ENCODE measurements around the gene NXPH1.

Gene NXPH1

GRCh38 chr7:8413600-8413999 is 19.8 kb upstream of the NXPH1 start:
- Histone ChIP-seq H3K27ac (ENCODE audit: low read length) (no peak overlapping the region), H3K27me3 (ENCODE audit: insufficient read depth, low read length) (no peaks in the 10 kb centered on the region), H3K4me3 (ENCODE audit: low read length) (no peak overlapping the region), H3K36me3 (ENCODE audit: insufficient read depth, low read depth, low read length) (no peaks in the 10 kb centered on the region), H3K9ac (ENCODE audit: low read depth, low read length) (no peak overlapping the region), H3K4me1 (ENCODE audit: insufficient read depth, low read length) (no peaks in the 10 kb centered on the region), H3K9me3 (ENCODE audit: insufficient read depth, low read depth, low read length) (no peaks in the 10 kb centered on the region)

- no peaks in the 10 kb centered on the region for H3K9me3 ChIP-seq (ENCODE audit: insufficient read depth, low read depth, low read length)
- H3K27ac ChIP-seq (ENCODE audit: low read length), result no peak overlapping the region
- H3K36me3 ChIP-seq (ENCODE audit: insufficient read depth, low read depth, low read length), result no peaks in the 10 kb centered on the region
- H3K4me1 ChIP-seq (ENCODE audit: insufficient read depth, low read length), result no peaks in the 10 kb centered on the region
- H3K4me3 ChIP-seq (ENCODE audit: low read length), result no peak overlapping the region
- H3K27me3 ChIP-seq (ENCODE audit: insufficient read depth, low read length), result no peaks in the 10 kb centered on the region
- no peak overlapping the region for H3K9ac ChIP-seq (ENCODE audit: low read depth, low read length)
These were observed 14.7 kb upstream of the NXPH1 start for GRCh38 chr7:8418629-8419245.

GRCh38 chr7:8422177-8422576 is 11.2 kb upstream of the NXPH1 start:
- H3K36me3 ChIP-seq (ENCODE audit: insufficient read depth, low read depth, low read length), result no peaks in the 10 kb centered on the region
- H3K27ac ChIP-seq (ENCODE audit: low read length), result no peak overlapping the region
- H3K27me3 ChIP-seq (ENCODE audit: insufficient read depth, low read length), result peaks cover 9% of the 10 kb centered on the region; the same call in 1 of the 2 replicates
- no peaks in the 10 kb centered on the region for H3K9me3 ChIP-seq (ENCODE audit: insufficient read depth, low read depth, low read length)
- no peaks in the 10 kb centered on the region for H3K4me1 ChIP-seq (ENCODE audit: insufficient read depth, low read length)
- H3K9ac ChIP-seq (ENCODE audit: low read depth, low read length), result no peak overlapping the region
- no peak overlapping the region for H3K4me3 ChIP-seq (ENCODE audit: low read length)

- Histone ChIP-seq H3K36me3 (ENCODE audit: insufficient read depth, low read depth, low read length) (no peaks in the 10 kb centered on the region), H3K4me3 (ENCODE audit: low read length) (no peak overlapping the region), H3K9ac (ENCODE audit: low read depth, low read length) (no peak overlapping the region), H3K4me1 (ENCODE audit: insufficient read depth, low read length) (no peaks in the 10 kb centered on the region), H3K27ac (ENCODE audit: low read length) (no peak overlapping the region), H3K9me3 (ENCODE audit: insufficient read depth, low read depth, low read length) (no peaks in the 10 kb centered on the region), H3K27me3 (ENCODE audit: insufficient read depth, low read length) (peaks cover 16% of the 10 kb centered on the region; the same call in 1 of the 2 replicates)
These were observed 10.4 kb upstream of the NXPH1 start for GRCh38 chr7:8423057-8423456.

GRCh38 chr7:8425223-8425622 is 8.2 kb upstream of the NXPH1 start:
- no peaks in the 10 kb centered on the region for H3K4me1 ChIP-seq (ENCODE audit: insufficient read depth, low read length)

GRCh38 chr7:8430643-8431042 is 2.8 kb upstream of the NXPH1 start:
- Histone ChIP-seq H3K27me3 (ENCODE audit: insufficient read depth, low read length) (peaks cover 80% of the 10 kb centered on the region), H3K27ac (ENCODE audit: low read length) (no peak overlapping the region), H3K4me3 (ENCODE audit: low read length) (no peak overlapping the region), H3K9ac (ENCODE audit: low read depth, low read length) (no peak overlapping the region), H3K36me3 (ENCODE audit: insufficient read depth, low read depth, low read length) (no peaks in the 10 kb centered on the region), H3K9me3 (ENCODE audit: insufficient read depth, low read depth, low read length) (no peaks in the 10 kb centered on the region), H3K4me1 (ENCODE audit: insufficient read depth, low read length) (peaks cover 5% of the 10 kb centered on the region; the same call in 1 of the 2 replicates)

More at GRCh38 chr7:8425223-8425622, 8.2 kb upstream of the NXPH1 start:
- Histone ChIP-seq H3K9me3 (ENCODE audit: insufficient read depth, low read depth, low read length) (no peaks in the 10 kb centered on the region), H3K27me3 (ENCODE audit: insufficient read depth, low read length) (peaks cover 26% of the 10 kb centered on the region; the same call in 1 of the 2 replicates), H3K9ac (ENCODE audit: low read depth, low read length) (no peak overlapping the region), H3K27ac (ENCODE audit: low read length) (no peak overlapping the region), H3K36me3 (ENCODE audit: insufficient read depth, low read depth, low read length) (no peaks in the 10 kb centered on the region), H3K4me3 (ENCODE audit: low read length) (no peak overlapping the region)

- Histone ChIP-seq H3K36me3 (ENCODE audit: insufficient read depth, low read depth, low read length) (no peaks in the 10 kb centered on the region), H3K9me3 (ENCODE audit: insufficient read depth, low read depth, low read length) (0 out of 2 replicates have a peak, but pooled peaks cover 5% of the 10 kb centered on the region), H3K9ac (ENCODE audit: low read depth, low read length) (no peak overlapping the region), H3K27me3 (ENCODE audit: insufficient read depth, low read length) (peaks cover 92% of the 10 kb centered on the region), H3K4me3 (ENCODE audit: low read length) (peak overlapping the region; percentile 78), H3K4me1 (ENCODE audit: insufficient read depth, low read length) (peaks cover 21% of the 10 kb centered on the region; the same call in 1 of the 2 replicates), H3K27ac (ENCODE audit: low read length) (no peak overlapping the region)
These were observed 1.0 kb downstream of the NXPH1 start for GRCh38 chr7:8434290-8435002.

GRCh38 chr7:8435095-8435494 is 1.7 kb downstream of the NXPH1 start:
- peak overlapping the region; percentile 78; the same call in 1 of the 2 replicates for H3K4me3 ChIP-seq (ENCODE audit: low read length)

GRCh38 chr7:8435590-8436545 is 2.5 kb downstream of the NXPH1 start:
- Histone ChIP-seq H3K9ac (ENCODE audit: low read depth, low read length) (no peak overlapping the region), H3K36me3 (ENCODE audit: insufficient read depth, low read depth, low read length) (no peaks in the 10 kb centered on the region), H3K4me3 (ENCODE audit: low read length) (peak overlapping the region; percentile 78), H3K27ac (ENCODE audit: low read length) (no peak overlapping the region), H3K4me1 (ENCODE audit: insufficient read depth, low read length) (peaks cover 26% of the 10 kb centered on the region; the same call in 1 of the 2 replicates), H3K9me3 (ENCODE audit: insufficient read depth, low read depth, low read length) (peaks cover 8% of the 10 kb centered on the region; the same call in 1 of the 2 replicates), H3K27me3 (ENCODE audit: insufficient read depth, low read length) (peaks cover 100% of the 10 kb centered on the region)

More at GRCh38 chr7:8435095-8435494, 1.7 kb downstream of the NXPH1 start:
- H3K9me3 ChIP-seq (ENCODE audit: insufficient read depth, low read depth, low read length), result 0 out of 2 replicates have a peak, but pooled peaks cover 5% of the 10 kb centered on the region
- no peak overlapping the region for H3K27ac ChIP-seq (ENCODE audit: low read length)
- H3K36me3 ChIP-seq (ENCODE audit: insufficient read depth, low read depth, low read length), result no peaks in the 10 kb centered on the region
- peaks cover 21% of the 10 kb centered on the region; the same call in 1 of the 2 replicates for H3K4me1 ChIP-seq (ENCODE audit: insufficient read depth, low read length)
- no peak overlapping the region for H3K9ac ChIP-seq (ENCODE audit: low read depth, low read length)
- peaks cover 98% of the 10 kb centered on the region for H3K27me3 ChIP-seq (ENCODE audit: insufficient read depth, low read length)

- Histone ChIP-seq H3K9me3 (ENCODE audit: insufficient read depth, low read depth, low read length) (peaks cover 8% of the 10 kb centered on the region; the same call in 1 of the 2 replicates), H3K4me1 (ENCODE audit: insufficient read depth, low read length) (peaks cover 30% of the 10 kb centered on the region; the same call in 1 of the 2 replicates), H3K27me3 (ENCODE audit: insufficient read depth, low read length) (peaks cover 100% of the 10 kb centered on the region), H3K27ac (ENCODE audit: low read length) (no peak overlapping the region), H3K9ac (ENCODE audit: low read depth, low read length) (no peak overlapping the region), H3K4me3 (ENCODE audit: low read length) (peak overlapping the region; percentile 56; the same call in 1 of the 2 replicates), H3K36me3 (ENCODE audit: insufficient read depth, low read depth, low read length) (no peaks in the 10 kb centered on the region)
These were observed 3.6 kb downstream of the NXPH1 start for GRCh38 chr7:8436965-8437364.

GRCh38 chr7:8437606-8438005 is 4.2 kb downstream of the NXPH1 start:
- Histone ChIP-seq H3K4me1 (ENCODE audit: insufficient read depth, low read length) (peaks cover 30% of the 10 kb centered on the region; the same call in 1 of the 2 replicates), H3K9me3 (ENCODE audit: insufficient read depth, low read depth, low read length) (peaks cover 8% of the 10 kb centered on the region; the same call in 1 of the 2 replicates), H3K27ac (ENCODE audit: low read length) (no peak overlapping the region), H3K4me3 (ENCODE audit: low read length) (peak overlapping the region; percentile 56; the same call in 1 of the 2 replicates), H3K36me3 (ENCODE audit: insufficient read depth, low read depth, low read length) (no peaks in the 10 kb centered on the region), H3K9ac (ENCODE audit: low read depth, low read length) (no peak overlapping the region), H3K27me3 (ENCODE audit: insufficient read depth, low read length) (peaks cover 100% of the 10 kb centered on the region)
